ENCODE results near the gene SEPHS1.

DNA sequence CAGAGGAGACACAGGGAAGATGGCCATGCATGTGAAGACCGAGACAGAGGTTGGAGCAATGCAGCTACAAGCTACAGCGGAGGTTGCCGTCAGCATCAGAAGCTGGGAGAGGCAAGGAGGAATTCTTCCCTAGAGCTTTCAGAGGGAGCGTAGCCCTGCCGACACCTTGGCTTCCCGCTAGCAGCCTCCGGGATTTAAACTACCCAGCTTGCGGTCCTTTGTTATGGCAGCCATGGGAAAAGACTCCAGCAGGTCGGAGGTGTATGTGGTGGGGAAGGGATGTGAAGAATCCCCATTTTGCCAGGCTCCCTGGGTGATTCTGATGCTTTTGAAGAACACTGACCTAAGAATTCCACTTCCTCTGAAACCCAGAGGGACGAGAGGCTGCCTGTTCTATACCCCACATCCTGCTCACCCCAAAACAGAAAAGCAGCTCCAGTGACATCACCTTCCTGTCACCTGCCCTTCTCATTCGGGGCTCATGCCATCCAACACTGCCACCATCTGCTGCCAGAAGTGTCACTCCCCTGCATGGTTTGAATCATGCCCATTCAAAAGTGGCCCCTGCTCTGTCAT is 3.3 kb upstream of the SEPHS1 start:
- TF ChIP-seq EZH2 (optimal IDR thresholded peaks at IDR 0.05; ENCODE audit: low read depth, low read length) (no peak), CTCF (IDR thresholded peaks at IDR 0.05; ENCODE audit: low read length) (peak; percentile 33; the same call in 1 of the 2 replicates)

Measured in MM.1S (cell line).